HG03342 (cell line): Measurements from ENCODE around the gene ITGB4.

Source experiments
- ATAC-seq: cut with Tn5 transposase; IDR thresholded peaks from one replicate; pipeline ENCODE4 v1.9.1; 2021; ENCODE audit warnings: mild to moderate bottlenecking, moderate library complexity; ENCODE audit not compliant: unreplicated experiment

ITGB4 gene

DNA sequence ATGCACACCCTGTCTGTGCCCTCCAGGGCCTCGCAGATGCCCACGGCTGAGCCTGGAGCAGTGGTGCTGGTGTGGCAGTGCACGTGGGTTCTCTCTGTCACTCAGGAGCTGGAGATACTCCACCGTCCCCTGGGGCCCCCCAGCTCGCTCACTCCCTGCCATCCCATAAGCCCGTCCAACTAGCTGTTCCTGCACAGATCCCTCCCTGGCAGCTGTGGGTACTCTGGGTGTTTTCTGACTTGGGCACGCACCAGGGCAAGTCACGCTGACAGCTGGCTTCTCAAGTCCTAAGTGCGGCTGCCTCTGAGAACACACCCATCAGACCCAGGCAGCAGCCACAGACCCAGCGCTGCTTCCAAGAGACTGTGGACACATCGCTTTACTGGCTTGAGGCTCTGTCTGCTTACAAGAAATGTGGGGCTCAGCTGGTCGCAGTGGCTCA lies 25.4 kb upstream of the ITGB4 start:
- ATAC-seq = no peak

DNA sequence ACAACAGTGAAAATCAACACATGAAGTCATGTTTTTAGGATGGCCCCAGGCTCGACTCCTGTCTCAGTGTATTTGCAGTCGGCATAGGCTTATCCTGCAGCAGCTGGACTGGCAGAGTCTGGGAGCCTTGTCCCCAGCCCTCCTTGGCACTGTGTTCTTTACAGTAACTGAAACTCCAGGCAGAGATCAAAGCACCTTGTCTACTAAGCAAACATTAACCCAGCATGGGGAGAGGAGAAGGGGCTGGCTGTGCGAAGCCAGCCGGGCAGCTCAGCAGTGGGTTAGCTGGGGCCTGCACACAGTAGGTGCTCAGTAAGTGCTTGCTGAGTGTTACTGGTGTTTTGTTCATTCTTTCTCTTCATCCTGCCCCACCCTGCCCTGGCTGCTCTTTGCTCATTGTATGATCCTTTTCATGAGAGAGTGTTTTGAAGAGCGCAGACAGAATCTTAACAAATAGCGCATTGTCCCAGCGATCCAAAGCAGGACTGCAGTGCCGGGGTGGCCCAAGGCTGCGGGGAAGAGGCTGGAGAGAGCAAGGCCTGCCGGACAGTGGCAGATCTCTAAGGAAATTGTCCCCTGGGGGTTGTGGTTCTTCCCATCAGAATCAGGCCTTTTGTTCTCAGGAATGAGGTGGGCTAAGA lies 23.5 kb upstream of the ITGB4 start:
- ATAC-seq = no peak

DNA sequence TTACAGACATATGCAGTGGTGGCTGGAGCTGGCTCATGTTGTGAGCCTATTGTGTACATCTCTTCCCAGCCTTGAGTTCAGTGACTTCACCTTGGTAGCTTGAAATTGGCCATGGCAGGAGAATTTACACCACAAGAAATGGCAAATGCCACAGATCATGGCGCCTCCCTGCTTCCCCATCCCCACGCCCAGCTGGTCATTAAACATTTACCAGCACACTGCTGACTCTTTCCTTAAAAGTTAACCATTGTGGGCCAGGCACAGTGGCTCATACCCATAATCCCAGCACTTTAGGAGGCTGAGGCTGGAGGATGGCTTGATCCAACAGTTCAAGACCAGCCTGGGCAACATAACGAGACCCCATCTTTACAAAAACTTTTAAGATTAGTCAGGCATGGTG lies 22.6 kb upstream of the ITGB4 start:
- ATAC-seq = no peak

DNA sequence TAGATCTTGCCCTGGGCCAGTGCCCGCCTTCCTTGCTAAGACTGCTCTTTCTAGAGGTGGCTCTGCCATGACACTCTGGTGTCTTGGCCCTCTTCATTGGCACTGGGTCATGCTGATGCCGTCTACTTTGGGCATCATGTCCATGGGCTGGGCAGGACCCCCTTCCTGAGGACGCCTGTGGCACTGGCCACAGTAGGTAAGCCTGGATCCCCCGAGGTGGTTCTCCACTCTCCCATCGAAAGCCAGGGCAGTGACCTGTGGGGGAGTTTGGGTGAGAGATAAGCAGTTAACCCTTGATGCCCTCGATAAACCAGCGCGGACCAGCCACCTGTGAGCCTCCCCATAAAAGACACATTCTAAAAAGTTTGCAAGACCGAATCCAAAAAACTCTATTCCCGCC lies 20.0 kb upstream of the ITGB4 start:
- ATAC-seq = no peak

- no peak for ATAC-seq
Observed at GRCh38 chr17:75703191-75703590, 18.1 kb upstream of the ITGB4 start.

- ATAC-seq = no peak
Observed at GRCh38 chr17:75703591-75703990, 17.7 kb upstream of the ITGB4 start.

DNA sequence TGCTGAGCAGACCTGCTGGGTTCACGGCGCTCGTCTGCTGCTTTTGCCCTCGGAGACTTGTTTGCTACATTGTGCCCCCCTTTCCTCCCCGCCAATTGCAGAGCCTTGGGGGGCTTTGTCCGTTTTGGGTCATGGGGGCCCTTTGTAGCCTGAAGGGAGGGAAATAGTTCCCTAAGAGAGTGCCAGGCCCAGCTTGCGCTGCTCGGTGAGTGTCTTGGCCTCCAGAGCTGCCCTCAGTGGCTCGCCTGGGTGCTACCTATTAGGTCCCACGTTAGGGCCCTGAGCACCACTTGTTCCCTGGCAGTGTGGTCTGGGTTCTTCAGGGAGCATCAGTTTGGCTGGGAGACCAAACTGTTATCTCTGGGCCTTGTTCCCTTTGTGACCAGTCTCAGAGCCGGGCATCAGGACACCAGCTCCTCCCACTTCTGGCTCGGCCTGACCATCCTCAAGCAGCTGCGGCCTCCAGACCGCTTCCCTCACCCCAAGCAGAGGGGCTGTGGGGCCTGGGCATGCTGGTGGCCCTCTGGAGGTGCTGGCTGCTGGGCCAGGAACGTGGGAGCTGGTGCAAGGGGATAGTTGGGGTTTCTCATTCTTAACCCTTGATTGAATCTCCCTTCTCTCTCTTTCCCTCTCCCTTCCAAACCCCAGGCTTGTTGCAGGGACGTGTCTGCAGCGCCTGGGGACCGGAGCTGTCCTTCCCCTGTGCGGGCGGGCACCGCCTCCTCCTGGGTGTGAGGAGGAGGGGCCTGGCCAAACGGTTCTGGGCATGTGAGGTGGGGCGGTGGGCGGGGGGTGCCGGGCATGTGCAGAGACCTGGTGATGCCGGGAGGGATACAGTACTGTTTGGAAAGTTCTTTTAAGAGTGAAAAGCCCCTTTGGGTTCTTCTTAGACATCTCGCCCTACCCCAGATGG lies 16.0 kb upstream of the ITGB4 start:
- no peak for ATAC-seq

DNA sequence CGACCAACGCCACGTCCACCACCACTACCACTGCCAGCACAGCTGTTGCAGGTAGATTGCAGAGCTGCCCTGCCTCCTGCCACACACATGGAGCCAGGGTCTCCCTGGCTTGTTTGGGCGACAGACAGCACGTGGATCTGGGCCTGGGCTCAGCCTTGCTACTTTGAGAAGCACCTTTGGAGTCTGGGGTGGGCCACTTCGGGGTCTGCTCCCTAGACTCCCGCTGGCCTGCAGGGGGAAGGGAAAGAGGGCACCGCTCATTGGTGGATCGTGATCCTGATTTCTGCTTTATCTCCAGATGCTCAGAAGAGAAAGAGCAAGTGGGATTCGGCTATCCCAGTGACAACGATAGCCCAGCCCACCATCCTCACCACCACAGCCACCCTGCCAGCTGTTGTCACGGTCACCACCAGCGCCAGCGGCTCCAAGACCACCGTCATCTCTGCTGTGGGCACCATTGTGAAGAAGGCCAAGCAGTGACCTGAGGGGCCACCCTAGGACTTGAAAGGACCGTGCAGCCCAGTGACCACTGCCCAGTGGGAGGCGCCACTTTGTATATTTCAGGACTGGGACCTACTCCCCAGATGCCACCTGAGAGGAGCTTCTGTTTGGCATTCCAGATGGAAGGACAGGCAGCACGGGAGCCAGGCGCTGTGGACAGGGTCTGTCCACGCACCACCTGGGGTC lies 15.1 kb upstream of the ITGB4 start:
- ATAC-seq = no peak

- ATAC-seq = no peak
Observed at GRCh38 chr17:75707079-75707571, 14.1 kb upstream of the ITGB4 start.

- ATAC-seq = no peak
Observed at GRCh38 chr17:75712446-75712845, 8.8 kb upstream of the ITGB4 start.

- ATAC-seq = no peak
Observed at GRCh38 chr17:75719732-75720131, 1.5 kb upstream of the ITGB4 start.

DNA sequence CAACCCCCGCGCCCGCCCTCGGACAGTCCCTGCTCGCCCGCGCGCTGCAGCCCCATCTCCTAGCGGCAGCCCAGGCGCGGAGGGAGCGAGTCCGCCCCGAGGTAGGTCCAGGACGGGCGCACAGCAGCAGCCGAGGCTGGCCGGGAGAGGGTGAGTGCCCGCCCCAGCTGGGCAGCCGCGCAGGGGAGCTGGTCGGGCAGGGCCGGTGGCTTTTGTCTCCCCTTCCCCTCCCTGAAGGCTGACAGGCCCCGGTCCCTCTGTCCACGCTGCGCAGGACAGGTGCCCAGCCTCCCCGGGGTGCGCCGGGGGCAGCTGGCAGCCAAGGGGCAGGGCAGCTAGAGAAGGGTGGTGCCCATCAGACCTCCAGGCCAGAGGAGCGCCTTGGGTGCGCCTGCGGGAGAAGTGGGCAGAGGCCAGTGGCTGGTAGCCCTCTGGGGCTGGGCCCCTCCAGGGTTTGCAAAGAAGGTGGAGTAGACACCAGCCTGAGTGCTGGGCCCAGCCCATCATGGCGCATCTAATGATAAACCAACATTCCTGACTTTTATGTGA lies 278 bp downstream of the ITGB4 start:
- no peak for ATAC-seq

DNA sequence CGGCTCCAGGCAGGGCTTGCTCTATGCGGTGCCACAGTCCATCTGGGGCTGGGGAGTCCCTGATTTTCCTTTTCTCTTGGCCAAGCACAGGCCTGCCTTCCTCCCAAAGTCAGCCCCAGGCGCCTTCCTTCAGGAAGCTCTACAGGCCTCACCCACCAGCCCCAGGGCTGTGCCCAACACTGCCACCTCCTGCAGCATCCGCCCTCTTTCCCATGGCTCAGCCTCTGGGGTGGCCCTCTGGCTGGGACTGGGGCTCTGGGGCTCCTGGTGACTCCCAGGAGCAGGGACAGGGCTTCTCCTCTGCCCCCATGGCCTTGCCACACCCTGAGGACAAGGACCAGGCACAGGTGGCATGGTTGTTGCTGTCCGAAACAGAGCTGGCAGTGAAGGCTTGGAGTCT lies 817 bp downstream of the ITGB4 start:
- ATAC-seq = no peak

DNA sequence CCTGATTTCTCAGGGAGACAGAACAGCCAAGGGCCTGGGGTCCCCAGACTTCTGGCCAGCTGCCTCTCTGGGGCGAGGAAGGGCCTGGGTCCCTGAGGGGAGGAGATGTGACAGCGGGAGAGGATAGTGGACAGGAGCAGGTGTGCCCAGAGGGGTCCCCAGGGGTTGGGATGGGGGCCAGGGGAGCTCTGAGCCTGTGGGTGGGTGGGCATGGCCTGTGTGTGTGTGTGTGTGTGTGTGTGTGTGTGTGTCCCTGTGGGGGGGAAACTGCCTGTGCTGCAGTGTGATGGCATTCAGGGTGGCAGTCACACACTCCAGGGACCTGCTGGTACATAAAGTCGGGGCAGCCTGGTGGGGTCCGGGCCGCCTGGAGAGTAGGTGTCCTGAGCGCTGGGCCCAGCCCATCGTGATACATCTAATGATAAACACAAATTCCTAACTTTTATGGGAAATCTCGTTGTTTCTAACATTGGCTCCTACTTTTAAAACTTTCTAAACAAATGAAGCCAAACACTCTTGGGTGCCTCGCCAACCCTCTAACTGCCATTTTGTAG lies 1.4 kb downstream of the ITGB4 start:
- ATAC-seq = no peak

DNA sequence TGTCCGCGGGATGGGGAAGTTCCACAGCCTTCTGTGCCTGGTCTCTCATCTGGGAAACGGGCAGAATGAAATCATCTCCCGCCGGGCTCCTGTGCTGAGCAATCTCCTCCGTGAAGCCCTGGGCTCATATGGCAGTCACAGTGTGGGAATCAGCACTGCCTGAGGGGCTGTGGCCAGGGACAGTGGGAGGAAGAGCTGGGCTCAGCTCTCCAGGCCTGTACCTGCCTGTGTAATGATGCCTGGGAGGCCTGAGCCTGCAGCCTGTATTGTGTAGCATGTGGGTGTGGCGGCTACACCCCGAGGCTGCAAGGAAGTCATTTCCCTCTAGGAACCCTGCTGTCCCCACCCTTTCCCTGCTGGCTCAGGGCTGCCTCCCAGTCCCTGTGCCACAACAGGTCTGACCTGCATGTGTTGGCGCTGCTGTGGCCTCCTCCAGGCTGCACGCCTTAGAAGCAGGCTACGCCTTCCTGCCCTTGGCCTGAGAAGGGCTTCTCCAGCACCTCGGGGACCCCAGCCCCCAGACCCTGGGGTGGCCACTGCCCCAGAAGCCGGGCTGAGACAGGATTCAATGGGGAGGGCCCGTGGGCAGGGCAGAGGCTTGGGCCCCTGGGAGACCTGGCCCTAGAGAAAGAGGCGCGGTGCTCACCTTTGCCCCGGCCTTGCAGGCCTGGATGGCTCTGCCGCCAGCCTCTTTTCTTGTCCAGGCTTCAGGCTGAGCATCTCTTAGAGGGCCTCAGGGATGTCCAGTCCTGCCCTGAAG lies 2.1 kb downstream of the ITGB4 start:
- ATAC-seq = no peak

DNA sequence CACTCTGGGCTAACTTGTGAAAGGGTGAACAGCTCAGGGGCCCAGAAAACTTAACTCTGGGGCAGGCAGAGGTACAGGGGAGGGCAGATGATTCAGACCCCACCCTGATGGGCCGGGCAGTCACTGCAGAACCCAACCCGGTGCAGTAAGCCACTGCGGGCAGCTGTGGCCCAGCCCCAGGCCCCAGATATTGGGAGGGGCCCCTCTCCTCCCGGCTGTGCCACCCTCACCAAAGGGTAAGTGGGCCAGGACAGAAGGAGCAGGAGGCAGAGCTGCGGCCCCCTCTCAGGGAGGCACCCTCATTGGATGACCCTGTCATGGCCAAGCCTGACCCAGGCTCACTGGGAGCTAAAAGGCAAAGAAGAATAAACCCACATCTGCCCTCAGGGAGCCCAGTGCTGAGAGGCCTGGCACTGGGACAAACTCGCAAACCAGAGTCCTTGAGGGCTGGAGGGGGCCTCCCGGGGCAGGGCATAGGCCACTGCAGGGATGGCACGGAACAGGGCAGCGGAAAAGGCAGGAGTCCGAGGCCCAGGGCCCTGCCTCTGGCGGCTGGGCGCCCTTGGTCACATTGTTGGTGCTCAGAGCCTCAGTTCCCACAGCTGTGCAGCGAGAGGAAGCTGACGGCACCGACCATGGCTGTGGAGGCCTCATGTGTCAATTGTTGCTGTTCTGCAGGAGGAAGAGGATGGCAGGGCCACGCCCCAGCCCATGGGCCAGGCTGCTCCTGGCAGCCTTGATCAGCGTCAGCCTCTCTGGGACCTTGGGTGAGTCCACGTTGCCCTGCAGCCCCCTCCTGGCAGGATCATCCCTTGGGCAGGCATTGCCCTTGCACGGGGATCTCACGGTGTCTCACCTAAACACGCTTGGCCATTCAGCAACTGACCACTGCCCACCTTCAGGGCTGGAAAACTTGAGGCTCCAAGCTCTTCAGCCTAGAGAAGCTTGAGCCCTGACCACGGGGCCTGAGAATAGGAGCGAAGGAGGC lies 3.1 kb downstream of the ITGB4 start:
- ATAC-seq = no peak

GRCh38 chr17:75725504-75725903 lies 4.2 kb downstream of the ITGB4 start:
- ATAC-seq = no peak

GRCh38 chr17:75727391-75727790 lies 6.1 kb downstream of the ITGB4 start:
- no peak for ATAC-seq

DNA sequence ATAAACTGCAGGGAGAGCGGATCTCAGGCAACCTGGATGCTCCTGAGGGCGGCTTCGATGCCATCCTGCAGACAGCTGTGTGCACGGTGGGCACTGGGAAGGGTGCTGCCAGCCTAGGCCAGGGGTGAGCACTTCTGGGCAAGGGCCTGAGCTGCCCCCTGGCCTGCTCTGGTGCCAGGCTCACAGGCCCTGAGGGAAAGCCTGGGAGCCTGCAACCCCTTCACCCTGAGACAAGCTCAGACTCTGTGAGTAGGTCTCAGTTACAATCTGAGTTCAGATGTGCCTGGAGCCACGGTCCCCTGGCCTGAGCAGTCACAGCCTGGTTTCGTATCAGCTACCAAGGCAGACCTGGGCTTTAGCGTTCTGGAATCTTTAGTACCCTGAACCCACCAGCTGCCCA lies 8.1 kb downstream of the ITGB4 start:
- ATAC-seq = no peak
